T-helper 2 cell treated with Interferon-gamma antibody and Interleukin-4, amounts not matched to agents 100 ng/mL and 5 ng/mL, for 36 hours (primary cell): ENCODE measurements around the gene GMPR2. TPM values are rescaled to one million over a fixed set of nuclear protein-coding genes. Genes with fewer than 3 reads are reported as not detected.

ENCODE experiments used
- intact Hi-C: fragments of 100-400 bp; cut with micrococcal nuclease; formaldehyde crosslinking; loops from one replicate; pipeline ENCODE4 v1.15.1; 2023
- total RNA-seq: library from RNA; stranded (reverse); gene quantifications from 2 replicates; pipeline ENCODE4 v1.2.3, GENCODE V29; 2022

The GMPR2 gene
- total RNA-seq, 1 donor from 2014 or later, result 59.8 TPM

- intact Hi-C loops, result no loop called here
These were observed 6.3 kb upstream of the GMPR2 start for GRCh38 chr14:24226473-24226872.

DNA sequence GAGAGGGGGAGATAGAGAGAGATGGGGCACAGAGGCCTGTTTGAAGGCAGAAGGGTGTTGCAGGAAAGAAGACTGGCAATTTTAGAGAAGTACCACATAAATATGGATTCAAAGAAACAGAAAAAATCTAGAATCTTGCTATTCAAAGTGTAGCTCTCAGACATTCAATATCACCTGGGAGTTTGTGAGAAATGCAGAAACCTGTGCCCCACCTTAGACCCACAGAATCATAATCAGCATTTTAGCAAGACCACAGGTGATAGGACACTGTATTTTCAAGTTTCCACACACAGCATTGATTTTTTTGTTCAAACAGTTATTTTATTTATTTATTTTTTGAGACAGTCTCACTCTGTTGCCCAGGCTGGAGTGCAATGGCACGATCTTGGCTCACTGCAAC is 3.8 kb upstream of the GMPR2 start:
- intact Hi-C loops, result no loop called here

DNA sequence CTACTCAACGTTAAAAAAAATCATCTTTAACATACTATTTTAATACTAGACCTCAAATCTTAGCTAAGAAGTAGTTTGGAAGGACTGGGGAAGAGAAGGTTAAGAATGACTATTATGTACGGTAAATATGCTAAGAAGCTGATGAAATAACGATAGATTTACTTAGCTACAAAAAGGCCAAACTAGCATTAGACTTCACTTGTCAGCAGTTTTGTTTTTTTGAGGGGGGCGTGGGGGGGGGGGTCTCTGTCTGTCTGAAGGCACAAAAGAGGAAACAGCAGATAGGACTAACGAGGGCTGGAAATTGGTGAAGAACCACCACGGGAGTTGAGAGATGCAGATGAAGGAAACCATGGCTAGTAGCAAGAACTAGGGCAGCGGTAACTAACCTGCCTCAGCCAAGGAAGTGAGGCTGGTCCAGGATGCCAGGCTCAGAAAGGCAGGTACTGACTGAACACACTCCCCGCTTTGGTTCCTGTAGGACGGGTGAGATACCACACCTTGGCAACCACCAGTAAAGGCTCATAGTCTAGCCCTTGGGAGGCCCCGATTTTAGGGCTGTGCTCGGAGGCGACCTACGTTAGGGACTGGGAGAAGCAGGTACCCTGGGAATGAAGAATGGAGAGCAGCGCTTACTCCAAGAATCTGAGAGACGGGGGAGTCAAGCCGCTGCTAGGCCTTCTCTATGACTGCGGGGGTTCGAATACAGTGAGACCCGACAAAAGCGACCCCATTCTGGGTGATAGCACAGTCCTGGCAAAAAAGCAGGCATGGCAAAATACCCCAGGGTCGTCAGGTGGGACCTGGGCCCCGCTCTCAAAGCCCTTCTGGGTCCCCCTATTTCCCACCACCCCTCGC is 1.2 kb upstream of the GMPR2 start:
- intact Hi-C loops, result loop anchor here (1.0 to 2.0 kb wide), 6 partner anchors 11 to 211 kb away; partner anchors contain the start of genes EMC9, IPO4, MDP1 and RABGGTA

GRCh38 chr14:24232121-24232644 is 546 bp upstream of the GMPR2 start, which contains the start of gene NEDD8:
NEDD8 (minus strand) TSS chr14:24232367; CDS start chr14:24232267, 100 bp downstream.
- intact Hi-C loops, result loop anchor here (1.0 to 2.0 kb wide), 6 partner anchors 10 to 210 kb away; partner anchors contain the start of genes EMC9, IPO4, MDP1 and RABGGTA

GRCh38 chr14:24233538-24233866 is 773 bp downstream of the GMPR2 start:
- intact Hi-C loops, result loop anchor here (2.0 kb wide), 1 partner anchor 45 kb away; the partner anchor contains the start of gene IPO4

DNA sequence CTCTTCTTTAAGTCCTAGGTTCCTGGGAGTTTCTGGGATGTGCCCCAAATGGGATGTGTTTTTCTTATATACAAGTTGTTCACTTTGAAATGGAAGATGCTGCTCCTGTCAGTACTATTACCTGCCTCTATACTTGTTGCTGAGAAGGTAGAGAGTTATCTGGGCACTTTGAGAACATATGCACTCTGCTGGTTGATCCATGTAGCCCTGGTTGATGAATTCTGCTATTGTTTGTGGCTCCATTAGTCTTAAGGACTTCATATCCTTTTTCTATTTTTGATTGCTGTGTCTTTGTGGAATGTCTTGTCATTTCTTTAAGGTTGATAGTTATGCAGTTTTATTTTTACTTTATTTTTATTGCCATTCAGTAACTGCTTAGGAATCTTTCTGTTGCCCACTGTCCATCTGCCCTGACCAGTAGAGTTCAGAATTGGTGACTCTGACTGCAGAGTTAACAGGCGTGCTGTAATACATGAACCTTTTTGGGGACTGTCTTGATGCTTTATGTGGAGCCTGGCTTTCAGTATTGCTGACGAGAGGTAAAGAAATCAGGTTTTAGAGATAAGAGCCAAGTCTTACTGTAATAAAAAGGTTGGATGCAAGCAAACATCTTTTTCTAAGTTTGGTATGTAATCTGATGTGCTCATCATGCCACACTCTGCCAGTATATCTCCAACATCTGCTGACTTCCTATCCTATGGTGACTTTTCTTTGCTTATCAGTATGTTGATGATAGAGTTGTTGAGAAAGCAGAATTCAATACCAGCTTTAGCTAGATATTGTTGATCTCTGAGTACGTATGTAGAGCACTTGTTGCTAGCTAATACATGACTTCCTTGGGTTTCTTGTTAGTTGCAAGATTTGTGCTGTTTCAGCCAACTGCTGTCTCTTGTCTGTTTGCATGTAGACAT is 1.6 kb downstream of the GMPR2 start:
- intact Hi-C loops, result no loop called here

DNA sequence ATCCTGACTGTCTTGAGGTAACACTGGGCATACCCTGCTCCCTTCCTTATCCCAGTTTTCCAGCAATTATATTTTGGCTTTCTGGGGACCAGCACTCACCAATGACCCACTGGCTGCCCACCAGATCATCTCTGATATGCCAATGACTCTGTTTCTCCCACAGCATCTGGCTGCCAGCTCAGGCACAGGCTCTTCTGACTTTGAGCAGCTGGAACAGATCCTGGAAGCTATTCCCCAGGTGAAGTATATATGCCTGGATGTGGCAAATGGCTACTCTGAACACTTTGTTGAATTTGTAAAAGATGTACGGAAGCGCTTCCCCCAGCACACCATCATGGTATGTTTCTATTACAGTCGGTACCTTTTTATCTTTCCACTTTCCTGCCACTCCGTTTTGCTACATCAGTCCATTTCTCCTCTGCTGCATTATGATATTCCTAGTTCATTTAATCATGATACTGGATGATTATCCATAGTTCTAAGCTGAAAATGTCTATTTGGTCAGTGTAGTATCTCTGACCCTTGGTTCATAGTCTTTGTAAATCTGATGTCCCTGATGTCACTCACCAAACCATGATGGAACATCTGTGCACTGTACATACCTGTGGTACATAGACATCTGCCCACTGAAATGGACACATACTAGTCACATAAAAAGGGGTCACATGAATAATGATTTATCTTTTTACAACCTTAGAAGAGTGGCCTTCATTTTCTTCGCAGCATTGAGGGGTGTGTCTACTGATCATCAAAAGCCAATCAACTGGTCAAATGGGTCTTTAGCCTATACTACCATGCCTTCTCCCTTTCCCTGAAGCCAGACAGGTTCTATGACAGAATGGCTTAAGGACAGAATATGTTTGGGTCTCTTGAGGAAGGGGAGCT is 3.3 kb downstream of the GMPR2 start:
- intact Hi-C loops, result no loop called here

- intact Hi-C loops, result no loop called here
These were observed 4.1 kb downstream of the GMPR2 start for GRCh38 chr14:24236689-24237462.

GRCh38 chr14:24237463-24237955 is 4.8 kb downstream of the GMPR2 start:
- intact Hi-C loops, result no loop called here

DNA sequence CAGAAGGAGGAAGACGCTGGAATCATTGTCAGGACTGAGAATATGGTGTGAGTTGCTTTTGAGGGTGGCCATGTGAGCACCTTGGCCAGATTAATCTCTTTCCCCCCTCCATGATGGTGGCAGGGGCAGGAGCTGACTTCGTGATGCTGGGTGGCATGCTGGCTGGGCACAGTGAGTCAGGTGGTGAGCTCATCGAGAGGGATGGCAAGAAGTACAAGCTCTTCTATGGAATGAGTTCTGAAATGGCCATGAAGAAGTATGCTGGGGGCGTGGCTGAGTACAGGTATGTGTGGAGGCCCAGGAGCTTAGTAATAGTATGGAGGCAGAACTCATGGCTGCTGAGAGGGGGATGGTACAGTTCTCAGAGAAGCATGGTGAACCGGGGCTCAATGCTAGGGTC is 5.4 kb downstream of the GMPR2 start:
- intact Hi-C loops, result no loop called here

DNA sequence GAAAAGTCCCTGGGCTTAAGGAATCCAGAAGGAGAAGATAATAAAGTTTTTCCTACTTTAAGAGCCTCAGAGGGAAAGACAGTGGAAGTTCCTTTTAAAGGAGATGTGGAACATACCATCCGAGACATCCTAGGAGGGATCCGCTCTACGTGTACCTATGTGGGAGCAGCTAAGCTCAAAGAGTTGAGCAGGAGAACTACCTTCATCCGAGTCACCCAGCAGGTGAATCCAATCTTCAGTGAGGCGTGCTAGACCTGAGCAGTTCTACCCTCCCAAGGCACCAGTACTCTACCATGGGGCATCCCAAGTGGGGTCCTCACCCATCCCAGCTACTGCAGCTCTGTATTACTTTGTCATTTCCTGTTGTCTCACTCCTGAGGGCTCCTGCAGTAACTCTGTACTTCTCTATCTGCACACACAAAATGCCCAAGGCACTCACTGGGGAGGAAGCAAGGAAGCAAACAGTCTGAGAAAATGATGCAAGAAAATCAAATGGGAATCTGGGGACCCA is 5.9 kb downstream of the GMPR2 start:
- intact Hi-C loops, result no loop called here

- intact Hi-C loops, result loop anchor here (10.0 kb wide), 1 partner anchor 434 kb away; no protein-coding TSS in a partner anchor
These were observed 7.6 kb downstream of the GMPR2 start for GRCh38 chr14:24240110-24240918.

GRCh38 chr14:24241829-24242443 is 9.2 kb downstream of the GMPR2 start:
- intact Hi-C loops, result loop anchor here (1.0 to 10.0 kb wide), 12 partner anchors 10 to 433 kb away; partner anchors contain the start of genes DCAF11, DHRS1, GMPR2 and IPO4

- intact Hi-C loops, result loop anchor here (10.0 kb wide), 1 partner anchor 431 kb away; no protein-coding TSS in a partner anchor
These were observed 10.7 kb downstream of the GMPR2 start for GRCh38 chr14:24243336-24243836.

DNA sequence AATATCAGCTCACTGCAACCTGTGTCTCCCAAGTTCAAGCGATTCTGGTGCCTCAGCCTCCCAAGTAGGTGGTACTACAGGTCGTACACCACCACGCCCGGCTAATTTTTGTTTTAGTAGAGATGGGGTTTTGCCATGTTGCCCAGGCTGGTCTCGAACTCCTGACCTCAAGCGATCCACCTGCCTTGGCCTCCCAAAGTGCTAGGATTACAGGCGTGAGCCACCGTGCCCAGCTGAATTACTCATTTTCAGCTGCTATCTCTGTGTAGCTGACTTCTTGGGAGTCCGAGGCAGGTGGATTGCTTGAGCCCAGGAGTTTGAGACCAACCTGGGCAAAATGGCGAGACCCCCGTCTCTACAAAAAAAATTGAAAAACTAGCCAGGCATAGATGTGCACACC is 12.6 kb downstream of the GMPR2 start:
- intact Hi-C loops, result loop anchor here (10.0 kb wide), 1 partner anchor 429 kb away; no protein-coding TSS in a partner anchor

DNA sequence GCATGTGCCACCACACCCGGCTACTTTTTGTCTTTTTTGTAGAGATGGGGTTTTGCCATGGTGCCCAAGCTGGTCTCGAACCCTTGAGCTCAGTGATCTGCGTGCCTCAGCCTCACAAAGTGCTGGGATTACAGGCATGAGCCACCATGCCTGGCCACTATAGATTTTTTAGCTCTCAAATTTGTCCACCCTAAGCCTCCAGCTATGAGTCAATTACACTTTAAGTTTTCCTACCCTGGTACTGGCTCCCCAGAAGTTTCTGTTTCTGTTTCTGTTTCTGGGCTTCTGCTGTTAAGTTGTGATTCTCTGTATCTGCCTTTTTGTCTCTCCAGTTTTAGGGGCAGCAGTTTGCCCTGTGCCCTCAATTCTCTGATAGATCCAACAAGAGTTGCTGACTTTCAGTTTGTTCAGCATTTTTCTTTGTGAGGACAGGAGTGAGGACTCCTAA is 14.1 kb downstream of the GMPR2 start:
- intact Hi-C loops, result loop anchor here (10.0 kb wide), 1 partner anchor 428 kb away; no protein-coding TSS in a partner anchor

DNA sequence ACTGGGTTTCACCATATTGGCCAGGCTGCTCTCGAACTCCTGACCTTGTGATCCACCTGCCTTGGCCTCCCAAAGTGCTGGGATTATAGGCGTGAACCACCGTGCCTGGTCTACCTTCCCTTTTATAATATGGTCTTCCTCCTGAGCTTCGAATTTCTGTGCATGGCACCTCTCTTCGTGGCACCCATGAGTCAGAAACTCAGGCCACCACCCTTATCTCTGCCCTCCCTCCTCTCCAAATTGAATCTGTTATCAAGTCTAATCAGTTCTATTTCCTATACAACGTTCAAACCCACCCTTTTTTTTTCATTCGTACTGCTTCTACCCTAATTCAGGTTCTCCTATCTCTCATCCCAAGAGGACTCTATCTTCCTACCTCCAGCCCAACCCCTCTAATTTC is 14.7 kb downstream of the GMPR2 start:
- intact Hi-C loops, result loop anchor here (10.0 kb wide), 1 partner anchor 427 kb away; no protein-coding TSS in a partner anchor
